Gastrocnemius medialis (tissue), 4 donors: ENCODE measurements around the gene TRNT1. TPM values are rescaled to one million over a fixed set of nuclear protein-coding genes. Genes with fewer than 3 reads are reported as not detected.

Source experiments
- ATAC-seq, 2 donors: fragments of 150-250 bp; one replicate each; pipeline ENCODE4 v1.9.1; 2016
- DNase-seq, 2 donors: peaks; one replicate each; pipeline ENCODE4 v3.0.0-alpha.2; 2019
- H3K27ac ChIP-seq, 4 donors: fragments of 200-600 bp; sonication (generic); 1 replicate in 1 of 4; 2 replicates in 3 of 4; pipeline ENCODE4 v1.5.1; 2016 to 2018; ENCODE audit warnings: mild to moderate bottlenecking in 2 of 4, moderate library complexity in 1 of 4
- H3K27me3 ChIP-seq, 3 donors: fragments of 200-600 bp; sonication (generic) in 2 of 3; 1 replicate in 1 of 3; 2 replicates in 2 of 3; pipeline versions ENCODE4 v1.5.1 to v1.6.0; 2016 to 2019; ENCODE audit warnings: mild to moderate bottlenecking in 1 of 3, moderate library complexity in 1 of 3
- H3K36me3 ChIP-seq, 2 donors: fragments of 200-600 bp; sonication (generic) in 1 of 2; one replicate each; pipeline ENCODE4 v1.5.1; 2017 to 2018
- H3K4me1 ChIP-seq, 2 donors: fragments of 200-600 bp; sonication (generic) in 1 of 2; one replicate each; pipeline ENCODE4 v1.5.1; 2016 to 2017; ENCODE audit warnings: mild to moderate bottlenecking in 2 of 2
- H3K4me3 ChIP-seq, 4 donors: fragments of 200-600 bp; sonication (generic) in 3 of 4; 1 replicate in 1 of 4; 2 replicates in 3 of 4; pipeline ENCODE4 v1.5.1; 2016 to 2019; ENCODE audit warnings: mild to moderate bottlenecking in 2 of 4
- H3K9me3 ChIP-seq, 3 donors: fragments of 200-600 bp; sonication (generic) in 2 of 3; 1 replicate in 1 of 3; 2 replicates in 2 of 3; pipeline ENCODE4 v1.5.1; 2016 to 2019
- POLR2A ChIP-seq, 2 donors: fragments of 450-650 bp; IDR thresholded peaks; one replicate each; pipeline ENCODE4 v1.6.1; 2017; ENCODE audit warnings: antibody characterized with exemption in 2 of 2, mild to moderate bottlenecking in 2 of 2, moderate library complexity in 2 of 2
- in situ Hi-C, 4 donors: fragments of 200-750 bp; cut with MboI; loops; one replicate each; pipeline versions ENCODE4 v1.15.0 to v1.8.0; 2017; ENCODE audit warnings: low sequenced_read_pairs in 4 of 4
- intact Hi-C: fragments of 100-400 bp; cut with DNase I; formaldehyde crosslinking; loops from one replicate; pipeline ENCODE4 v1.15.1; 2023; ENCODE audit warnings: low total_unique reads
- total RNA-seq, 4 donors: library from RNA; depleted of rRNA; stranded (reverse); fragments of >200 nt; gene quantifications; one replicate each; pipeline versions ENCODE4 v1.1.0 to v1.2.3, GENCODE V29; 2016
- TF ChIP-seq, protein P1 (sequence below), 5 experiments: fragments of 450-650 bp in 3 of 5; fragments of 200-600 bp in 2 of 5; sonication (generic) in 2 of 5; IDR thresholded peaks in 4 of 5; conservative IDR thresholded peaks in 1 of 5; 1 replicate in 4 of 5; 2 replicates in 1 of 5; pipeline ENCODE4 v1.5.1; 2016 to 2019; ENCODE audit warnings: antibody characterized with exemption in 5 of 5, mild to moderate bottlenecking in 3 of 5, moderate library complexity in 3 of 5

TRNT1 gene
- total RNA-seq, 4 donors from 2014 or later = 2.7 to 9.6 (median 7.3) TPM

GRCh38 chr3:3129579-3129978, 2.8 kb downstream of the TRNT1 start:
- Histone ChIP-seq H3K36me3 (peaks cover 0 to 28% of the 10 kb centered on the region in 2 donors), H3K27me3 (no peaks in the 10 kb centered on the region), H3K4me3 (no peak overlapping the region), H3K27ac (no peak overlapping the region), H3K4me1 (peaks cover 7 to 11% of the 10 kb centered on the region in 2 donors), H3K9me3 (no peaks in the 10 kb centered on the region)
- DNase-seq (no peak), ATAC-seq (no peak)
- no peak for TF ChIP-seq POLR2A (IDR thresholded peaks at IDR 0.05)
- TF ChIP-seq, protein P1, sequence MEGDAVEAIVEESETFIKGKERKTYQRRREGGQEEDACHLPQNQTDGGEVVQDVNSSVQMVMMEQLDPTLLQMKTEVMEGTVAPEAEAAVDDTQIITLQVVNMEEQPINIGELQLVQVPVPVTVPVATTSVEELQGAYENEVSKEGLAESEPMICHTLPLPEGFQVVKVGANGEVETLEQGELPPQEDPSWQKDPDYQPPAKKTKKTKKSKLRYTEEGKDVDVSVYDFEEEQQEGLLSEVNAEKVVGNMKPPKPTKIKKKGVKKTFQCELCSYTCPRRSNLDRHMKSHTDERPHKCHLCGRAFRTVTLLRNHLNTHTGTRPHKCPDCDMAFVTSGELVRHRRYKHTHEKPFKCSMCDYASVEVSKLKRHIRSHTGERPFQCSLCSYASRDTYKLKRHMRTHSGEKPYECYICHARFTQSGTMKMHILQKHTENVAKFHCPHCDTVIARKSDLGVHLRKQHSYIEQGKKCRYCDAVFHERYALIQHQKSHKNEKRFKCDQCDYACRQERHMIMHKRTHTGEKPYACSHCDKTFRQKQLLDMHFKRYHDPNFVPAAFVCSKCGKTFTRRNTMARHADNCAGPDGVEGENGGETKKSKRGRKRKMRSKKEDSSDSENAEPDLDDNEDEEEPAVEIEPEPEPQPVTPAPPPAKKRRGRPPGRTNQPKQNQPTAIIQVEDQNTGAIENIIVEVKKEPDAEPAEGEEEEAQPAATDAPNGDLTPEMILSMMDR (IDR thresholded peaks at IDR 0.05 in 4 of 5, conservative IDR thresholded peaks at IDR 0.05 in 1 of 5) = no peak
- in situ Hi-C loops = no loop called here
- intact Hi-C loops = no loop called here

GRCh38 chr3:3133500-3133899, 6.8 kb downstream of the TRNT1 start:
- Histone ChIP-seq H3K4me3 (no peak overlapping the region), H3K9me3 (no peaks in the 10 kb centered on the region), H3K27ac (no peak overlapping the region), H3K36me3 (peaks cover 0 to 28% of the 10 kb centered on the region in 2 donors), H3K4me1 (no peaks in the 10 kb centered on the region), H3K27me3 (no peaks in the 10 kb centered on the region)
- ATAC-seq (no peak), DNase-seq (no peak)
- intact Hi-C loops = no loop called here
- in situ Hi-C loops = no loop called here
- TF ChIP-seq, protein P1 (IDR thresholded peaks at IDR 0.05 in 4 of 5, conservative IDR thresholded peaks at IDR 0.05 in 1 of 5) = no peak
- no peak for TF ChIP-seq POLR2A (IDR thresholded peaks at IDR 0.05)

- DNase-seq (no peak), ATAC-seq (no peak)
- Histone ChIP-seq H3K27ac (no peak overlapping the region), H3K36me3 (peaks cover 0 to 28% of the 10 kb centered on the region in 2 donors), H3K4me1 (no peaks in the 10 kb centered on the region), H3K27me3 (no peaks in the 10 kb centered on the region), H3K4me3 (no peak overlapping the region), H3K9me3 (no peaks in the 10 kb centered on the region)
- no peak for TF ChIP-seq POLR2A (IDR thresholded peaks at IDR 0.05)
- TF ChIP-seq, protein P1 (IDR thresholded peaks at IDR 0.05 in 4 of 5, conservative IDR thresholded peaks at IDR 0.05 in 1 of 5) = no peak
- intact Hi-C loops = no loop called here
- in situ Hi-C loops = no loop called here
Observed at GRCh38 chr3:3134750-3135448, 8.2 kb downstream of the TRNT1 start.

- in situ Hi-C loops (no loop called here), intact Hi-C loops (no loop called here)
- H3K27me3 ChIP-seq = no peaks in the 10 kb centered on the region
- DNase-seq (no peak), ATAC-seq (no peak)
- H3K4me3 ChIP-seq = no peak overlapping the region
- H3K9me3 ChIP-seq = no peaks in the 10 kb centered on the region
- no peak overlapping the region for H3K27ac ChIP-seq
- TF ChIP-seq, protein P1 (IDR thresholded peaks at IDR 0.05 in 4 of 5, conservative IDR thresholded peaks at IDR 0.05 in 1 of 5) = no peak
- TF ChIP-seq POLR2A (IDR thresholded peaks at IDR 0.05) = no peak
- H3K4me1 ChIP-seq = no peaks in the 10 kb centered on the region
- H3K36me3 ChIP-seq = peaks cover 0 to 37% of the 10 kb centered on the region in 2 donors
Observed at GRCh38 chr3:3137526-3137925, 10.8 kb downstream of the TRNT1 start.

DNA sequence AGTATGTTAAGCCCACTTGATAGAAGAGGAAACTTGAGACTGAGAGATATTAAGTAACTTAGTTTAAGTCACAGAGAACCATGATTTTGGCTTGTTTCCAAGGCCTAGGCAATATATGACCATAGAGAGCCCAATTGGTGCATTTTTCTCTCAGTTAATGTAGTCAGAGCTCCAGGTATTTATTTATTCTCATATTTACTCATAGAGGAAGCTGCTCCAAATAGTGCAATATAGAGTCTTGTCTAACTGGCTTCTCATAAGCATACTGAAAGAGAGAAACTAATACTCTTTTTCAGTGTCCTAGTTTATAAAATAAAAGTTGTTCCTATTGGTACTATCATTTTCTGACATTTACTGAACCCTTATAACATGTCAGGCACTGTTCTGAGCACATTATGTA, 15.2 kb downstream of the TRNT1 start:
- Histone ChIP-seq H3K4me1 (no peaks in the 10 kb centered on the region), H3K36me3 (peaks cover 0 to 81% of the 10 kb centered on the region in 2 donors)

More for the DNA sequence above, 15.2 kb downstream of the TRNT1 start:
- H3K4me3 ChIP-seq = no peak overlapping the region
- no peak for DNase-seq
- no peak for TF ChIP-seq POLR2A (IDR thresholded peaks at IDR 0.05)
- H3K9me3 ChIP-seq = no peaks in the 10 kb centered on the region
- H3K27me3 ChIP-seq = no peaks in the 10 kb centered on the region
- H3K27ac ChIP-seq = no peak overlapping the region
- in situ Hi-C loops (no loop called here), intact Hi-C loops (no loop called here)
- ATAC-seq = no peak
